A172 (cell line): ENCODE results near the gene CUEDC1. TPM values are rescaled to one million over a fixed set of nuclear protein-coding genes. Genes with fewer than 3 reads are reported as not detected.

ENCODE experiments used
- DNase-seq: peaks from one replicate; pipeline ENCODE4 v3.0.0-alpha.2; 2015; ENCODE audit warnings: low spot score
- total RNA-seq: library from RNA; depleted of rRNA; stranded (reverse); fragments of >200 nt; shearing (Covaris generic); gene quantifications from 2 replicates; pipeline ENCODE4 v1.2.3, GENCODE V29; 2014

The CUEDC1 gene
- total RNA-seq, 1 experiment from 2014 or later = 11.6 TPM

DNA sequence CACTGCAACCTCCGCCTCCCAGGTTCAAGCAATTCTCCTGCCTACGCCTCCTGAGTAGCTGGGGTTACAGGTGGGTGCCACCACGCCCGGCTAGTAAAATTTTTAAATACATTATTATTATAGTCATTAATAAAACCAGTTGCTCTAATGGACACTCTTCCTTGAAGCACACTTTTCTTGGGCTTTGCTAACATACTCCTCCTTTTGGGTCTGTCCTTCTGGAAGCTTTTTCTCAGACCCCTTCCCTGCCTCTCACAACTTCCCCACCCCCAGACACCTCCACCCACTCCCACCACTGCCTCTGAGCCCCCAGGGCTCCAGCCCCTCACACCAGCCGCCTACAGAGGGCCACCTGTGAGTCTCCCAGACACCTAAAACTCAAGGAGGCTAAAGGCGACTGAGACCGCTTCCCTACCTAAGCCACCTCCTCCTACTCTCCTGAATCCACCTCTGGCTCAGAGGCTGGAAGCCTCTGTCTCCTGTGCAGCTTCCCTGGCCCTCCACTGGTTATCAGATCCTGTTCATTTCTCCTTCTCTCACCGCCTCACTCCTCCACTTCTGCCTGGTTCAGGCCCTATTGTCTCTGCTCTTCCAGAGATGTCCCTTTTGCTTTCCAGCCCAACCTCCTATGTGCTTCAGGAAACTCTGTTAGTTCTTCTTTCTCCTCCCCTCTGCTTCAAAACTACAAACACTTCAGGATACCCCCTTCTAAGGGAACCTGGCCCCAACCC is 2.1 kb upstream of the CUEDC1 start:
- DNase-seq = no peak

DNA sequence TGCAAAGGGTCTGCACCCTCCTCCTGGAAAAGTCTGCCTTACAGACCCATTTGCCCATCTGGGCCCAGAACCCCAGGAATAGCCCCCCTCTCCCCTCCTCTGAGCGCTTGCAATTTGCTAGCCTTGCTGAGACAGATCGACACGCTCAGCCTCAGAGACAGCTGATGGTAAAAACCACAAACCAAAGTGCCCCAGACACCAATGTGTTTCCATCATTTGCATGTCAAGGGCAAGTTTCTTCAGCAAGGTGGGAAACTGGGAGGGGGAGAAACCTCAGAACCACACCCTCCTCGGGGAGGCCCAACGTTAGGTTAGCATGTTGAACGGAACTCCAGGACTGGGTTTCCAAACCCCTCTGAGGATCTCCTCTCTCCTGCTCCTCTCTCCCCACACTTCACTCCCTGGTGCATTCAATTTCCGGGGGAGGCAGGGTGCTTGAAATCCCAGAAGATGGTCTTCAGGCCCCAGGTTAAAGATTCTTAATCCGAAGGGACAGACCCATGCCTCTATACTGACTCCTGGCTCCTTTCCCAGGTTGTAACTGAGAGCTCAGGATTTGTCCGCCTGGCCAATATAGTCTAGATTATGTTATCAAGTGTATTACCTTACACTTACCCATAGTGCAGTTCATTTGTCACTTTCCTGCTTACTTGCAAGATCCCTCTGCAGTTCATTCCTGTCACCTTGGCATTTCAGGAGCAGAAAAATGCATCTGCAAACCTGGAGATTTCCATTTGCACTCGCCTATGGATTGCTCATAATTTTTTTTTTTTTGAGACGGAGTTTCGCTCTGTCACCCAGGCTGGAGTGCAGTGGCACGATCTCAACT is 1.3 kb upstream of the CUEDC1 start:
- DNase-seq = no peak

DNA sequence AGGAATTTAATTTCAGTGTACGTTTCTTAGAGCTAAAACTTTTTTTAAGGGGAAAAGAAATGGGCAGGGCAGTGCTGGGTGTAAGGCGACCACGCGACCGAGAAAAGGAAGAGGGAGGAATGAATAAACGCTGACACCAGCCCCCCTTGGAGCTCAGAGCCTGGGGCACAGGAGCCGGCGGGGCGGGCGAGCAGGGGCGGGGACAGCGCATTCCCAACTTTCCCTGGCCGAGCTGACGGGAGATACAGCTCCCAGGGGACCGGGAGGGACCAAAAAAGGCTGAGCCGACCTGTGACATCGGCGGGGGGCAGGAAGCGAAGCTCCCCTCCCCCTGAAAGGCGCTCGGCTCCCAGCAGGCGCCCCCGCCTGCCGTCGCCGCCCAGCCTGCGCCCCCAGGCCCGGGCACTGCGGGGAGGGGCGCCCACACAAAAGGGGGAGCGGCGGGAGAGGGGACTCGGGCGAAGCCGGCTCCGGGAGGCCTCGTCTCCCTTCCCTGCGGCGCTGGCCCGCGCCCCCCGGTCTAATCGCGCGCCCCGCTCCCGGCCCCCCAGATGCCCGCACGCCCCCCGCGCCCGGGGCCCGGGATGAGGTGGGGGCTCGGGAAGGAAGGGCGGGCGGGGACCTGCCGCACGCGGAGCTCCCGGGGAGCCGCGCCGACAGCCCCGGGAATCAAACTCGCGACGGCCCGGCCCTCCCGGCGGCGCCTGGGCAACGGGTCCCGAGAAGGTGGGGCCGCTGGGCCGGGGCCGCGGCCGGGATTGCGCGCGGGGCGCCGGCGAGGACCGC is 622 bp downstream of the CUEDC1 start:
- DNase-seq = peak; percentile 59

DNA sequence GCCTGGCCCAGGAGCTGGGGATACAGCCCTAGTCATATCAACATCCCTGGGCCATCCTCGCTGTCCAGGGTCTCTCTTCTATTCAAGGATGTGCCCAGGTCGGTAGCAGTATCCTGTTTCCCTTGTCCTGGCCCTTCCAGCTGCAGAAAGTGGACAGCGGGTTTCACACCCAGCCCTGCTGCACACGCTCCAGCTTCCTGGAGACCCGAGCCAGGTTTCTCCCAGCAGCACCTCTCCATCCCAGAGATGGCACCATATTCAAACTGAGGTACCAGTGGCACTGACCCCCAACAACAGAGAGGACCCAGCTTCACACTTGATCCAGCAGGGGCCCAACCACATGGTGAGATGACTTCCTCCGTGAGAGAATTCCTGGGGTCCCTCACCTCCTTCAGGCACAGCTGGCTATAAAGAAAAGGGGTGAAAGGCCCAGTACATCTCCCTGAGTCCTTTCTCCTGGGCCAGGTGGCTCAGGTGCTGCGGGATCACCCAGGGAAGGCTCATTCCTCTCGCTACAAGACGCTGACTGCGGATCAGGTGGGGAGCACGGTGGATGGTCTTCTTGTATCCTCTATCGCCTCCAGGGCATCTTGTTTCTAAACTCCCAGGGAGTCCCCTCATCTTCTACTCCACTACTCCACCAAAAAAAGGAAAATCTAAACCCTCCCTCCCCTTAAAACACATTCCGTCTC is 1.4 kb downstream of the CUEDC1 start:
- no peak for DNase-seq

GRCh38 chr17:57953219-57953618 is 2.0 kb downstream of the CUEDC1 start:
- DNase-seq = no peak

- DNase-seq = peak; percentile 36
Observed at GRCh38 chr17:57949649-57950048, 5.6 kb downstream of the CUEDC1 start.

DNA sequence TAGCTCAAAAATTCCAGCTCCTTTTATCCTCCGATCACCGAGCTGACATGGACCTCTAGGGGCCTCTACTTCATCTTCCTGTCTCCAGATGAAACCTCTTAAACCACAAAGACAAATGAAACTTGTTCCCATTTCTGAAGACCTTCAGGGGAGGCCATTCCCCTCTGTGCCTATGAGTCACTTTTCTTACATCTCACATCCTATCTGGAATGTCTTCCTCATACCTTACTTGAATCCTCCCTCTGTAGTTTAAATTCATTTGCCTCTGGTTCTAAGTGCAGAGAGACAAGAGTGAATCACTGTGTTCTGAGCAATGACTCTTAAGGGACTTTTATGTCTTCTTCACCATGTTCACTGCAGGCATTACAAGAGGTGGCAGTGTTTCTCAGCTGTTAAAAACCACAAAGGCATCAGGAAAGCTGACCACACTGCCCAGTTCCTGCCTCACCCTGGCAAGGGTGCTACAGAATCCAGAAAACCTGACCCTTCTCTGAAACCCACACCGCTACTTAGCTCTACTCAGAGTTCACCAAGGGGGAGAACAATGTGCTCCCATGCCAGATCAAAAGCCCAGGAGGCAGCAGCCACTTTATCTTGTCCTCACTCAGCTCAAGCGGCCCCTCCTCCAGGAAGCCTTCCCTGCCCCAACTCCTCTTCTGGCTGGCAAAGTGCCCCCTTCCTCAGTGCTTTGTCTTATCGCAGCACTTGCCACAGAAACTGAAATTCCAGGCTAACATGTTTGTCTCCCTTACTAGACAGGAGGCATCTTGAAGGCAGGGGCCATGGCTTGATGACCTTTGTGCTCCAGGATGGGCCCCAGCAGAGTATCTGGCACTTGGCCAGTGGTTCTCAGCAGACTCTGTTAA is 6.4 kb downstream of the CUEDC1 start:
- DNase-seq = peak; percentile 100

- DNase-seq = no peak
Observed at GRCh38 chr17:57948169-57948554, 7.0 kb downstream of the CUEDC1 start.

DNA sequence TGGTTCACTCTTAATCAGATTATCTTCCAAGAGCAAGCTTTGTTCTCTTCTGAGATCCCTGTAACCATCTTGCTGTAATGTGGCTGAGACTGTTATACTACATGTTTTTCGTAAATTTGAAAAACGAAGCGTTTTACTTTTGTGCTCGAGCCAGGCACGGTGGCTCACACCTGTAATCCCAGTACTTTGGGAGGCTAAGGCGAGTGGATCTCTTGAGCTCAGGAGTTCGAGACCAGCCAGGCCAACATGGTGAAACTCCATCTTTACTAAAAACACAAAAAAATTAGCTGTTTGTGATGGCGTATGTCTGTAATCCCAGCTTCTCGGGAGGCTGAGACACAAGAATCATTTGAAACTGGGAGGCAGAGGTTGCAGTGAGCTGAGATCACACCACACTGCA is 7.8 kb downstream of the CUEDC1 start:
- DNase-seq = no peak

DNA sequence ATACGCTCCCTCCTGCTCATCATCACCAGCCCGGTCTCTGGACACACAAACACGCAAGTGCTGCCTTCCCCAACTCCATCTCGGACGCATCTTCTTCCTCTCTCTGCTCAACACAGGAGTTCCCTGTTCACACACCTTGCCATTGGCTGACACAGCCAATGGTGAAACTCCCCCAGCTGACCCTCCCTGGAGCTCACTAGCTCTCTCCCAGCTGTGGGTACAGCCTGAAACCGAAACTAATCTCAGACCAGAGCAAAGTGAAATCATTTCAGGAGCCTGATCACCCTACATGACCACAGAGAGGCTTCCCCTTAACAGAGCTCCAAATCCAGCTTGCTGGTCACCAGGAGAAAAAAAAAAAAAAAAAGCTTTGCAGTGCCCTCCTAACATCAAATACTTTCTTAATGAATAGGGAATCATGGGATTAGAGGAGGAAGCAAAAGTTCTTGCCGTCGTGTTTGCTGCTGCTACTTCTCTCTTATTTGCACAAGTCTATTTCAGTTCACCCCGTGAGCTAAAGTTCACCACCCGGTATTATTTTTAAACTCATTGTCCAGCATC is 8.3 kb downstream of the CUEDC1 start:
- no peak for DNase-seq

- DNase-seq = no peak
Observed at GRCh38 chr17:57945996-57946797, 9.0 kb downstream of the CUEDC1 start.

DNA sequence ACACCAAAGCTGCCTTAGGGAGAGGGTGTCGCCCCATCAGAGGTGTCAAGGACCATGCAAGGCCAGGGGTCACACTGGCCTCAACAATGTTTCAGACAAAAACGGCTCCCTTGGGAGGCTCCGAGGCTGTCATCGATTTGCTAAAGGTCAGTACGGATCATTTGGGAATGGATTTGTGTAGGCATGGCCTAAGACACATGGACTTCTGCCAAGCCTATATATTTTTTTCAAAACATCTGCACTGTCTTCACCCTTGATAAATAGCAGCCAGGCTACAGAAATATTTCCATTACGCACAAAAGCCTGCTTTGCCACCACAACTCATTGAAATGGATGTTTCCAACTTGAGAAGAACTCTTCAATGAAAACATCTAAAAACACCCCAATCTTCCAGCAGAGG is 10.3 kb downstream of the CUEDC1 start:
- DNase-seq = no peak

GRCh38 chr17:57943645-57944044 is 11.6 kb downstream of the CUEDC1 start:
- no peak for DNase-seq

DNA sequence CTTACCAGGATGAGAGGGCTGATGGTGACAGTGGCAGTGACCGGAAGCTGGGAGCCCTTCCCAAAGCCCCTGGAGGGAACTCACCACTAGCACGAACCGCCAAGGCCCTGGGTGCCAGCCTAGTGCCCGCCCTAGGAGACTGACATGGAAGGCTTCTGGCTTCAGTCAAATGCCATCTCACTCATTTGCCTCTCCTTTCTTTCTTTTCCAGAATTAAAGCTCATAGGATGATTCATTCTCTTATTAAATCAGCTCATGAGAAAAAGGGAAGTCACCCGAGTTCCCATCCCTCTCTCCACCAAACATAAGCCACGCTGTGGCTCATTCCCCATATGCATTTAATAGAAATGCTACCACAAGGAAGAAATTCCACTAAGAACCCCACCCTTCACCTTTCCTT is 12.1 kb downstream of the CUEDC1 start:
- peak; percentile 62 for DNase-seq

- no peak for DNase-seq
Observed at GRCh38 chr17:57941384-57942370, 13.5 kb downstream of the CUEDC1 start.

- DNase-seq = peak; percentile 32
Observed at GRCh38 chr17:57940653-57941329, 14.4 kb downstream of the CUEDC1 start.

- no peak for DNase-seq
Observed at GRCh38 chr17:57940231-57940630, 15.0 kb downstream of the CUEDC1 start.

- DNase-seq = no peak
Observed at GRCh38 chr17:57939797-57940196, 15.4 kb downstream of the CUEDC1 start.
